Glutamatergic neuron (in vitro differentiated cells): Measurements from ENCODE around the gene EPN2. TPM values are rescaled to one million over a fixed set of nuclear protein-coding genes. Genes with fewer than 3 reads are reported as not detected.

Experiments used
- DNase-seq: peaks from one replicate; pipeline ENCODE4 v3.0.0; 2022
- H3K27ac Mint-ChIP-seq: one replicate; pipeline ENCODE4 v1.8.0; 2020; ENCODE audit warnings: mild to moderate bottlenecking, mixed read lengths, inconsistent platforms; ENCODE audit not compliant: unreplicated experiment
- H3K27me3 Mint-ChIP-seq: one replicate; pipeline ENCODE4 v1.8.0; 2020; ENCODE audit warnings: mild to moderate bottlenecking, moderate library complexity, mixed read lengths, inconsistent platforms; ENCODE audit not compliant: unreplicated experiment
- H3K36me3 Mint-ChIP-seq: one replicate; pipeline ENCODE4 v1.8.0; 2020; ENCODE audit warnings: mild to moderate bottlenecking, mixed read lengths, inconsistent platforms; ENCODE audit not compliant: unreplicated experiment
- H3K4me1 Mint-ChIP-seq: one replicate; pipeline ENCODE4 v1.8.0; 2020; ENCODE audit warnings: mild to moderate bottlenecking, low read depth, mixed read lengths, inconsistent platforms; ENCODE audit not compliant: unreplicated experiment
- H3K4me3 Mint-ChIP-seq: one replicate; pipeline ENCODE4 v1.8.0; 2020; ENCODE audit warnings: mild to moderate bottlenecking, mixed read lengths, inconsistent platforms; ENCODE audit not compliant: unreplicated experiment
- H3K9me3 Mint-ChIP-seq: one replicate; pipeline ENCODE4 v1.8.0; 2020; ENCODE audit warnings: mild to moderate bottlenecking, moderate library complexity, mixed read lengths, inconsistent platforms; ENCODE audit not compliant: unreplicated experiment
- total RNA-seq: library from RNA; stranded (reverse); fragmentation: NEBNext Ultra II Directional; extraction: Animal tissue kit (Norgen Biotek cat#: 25700); gene quantifications from one replicate; pipeline ENCODE4 v1.2.1, GENCODE V29; 2021; ENCODE audit not compliant: unreplicated experiment
- TF ChIP-seq, protein P1 (sequence below): fragments of 200-600 bp; sonication (generic); IDR thresholded peaks from one replicate; pipeline ENCODE4 v1.5.0; 2021; ENCODE audit not compliant: partially characterized antibody, unreplicated experiment

The EPN2 gene
- total RNA-seq, 1 donor from 2014 or later: 45.2 TPM

DNA sequence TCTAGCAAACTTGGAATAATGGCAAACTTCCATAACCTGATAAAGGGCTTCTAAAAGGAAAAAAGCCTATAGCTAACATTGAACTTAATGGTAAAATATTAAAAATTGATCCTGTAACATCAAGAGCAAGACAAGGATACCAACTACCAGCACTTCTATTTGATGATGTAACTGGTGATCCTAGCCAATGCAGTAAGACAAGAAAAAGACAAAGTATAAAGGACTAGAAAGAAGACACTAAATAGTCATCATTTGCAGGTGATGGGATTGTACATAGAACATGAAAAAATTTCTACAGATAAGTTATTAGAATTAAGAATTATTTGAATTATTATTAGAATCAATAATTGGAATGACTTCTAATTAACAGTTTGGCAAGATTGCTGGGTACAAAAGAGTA, 88.4 kb downstream of the EPN2 start:
- Mint-ChIP-seq H3K27ac (no peak overlapping the region), H3K36me3 (peaks cover 28% of the 10 kb centered on the region), H3K4me3 (no peak overlapping the region), H3K9me3 (peaks cover 2% of the 10 kb centered on the region), H3K4me1 (no peaks in the 10 kb centered on the region), H3K27me3 (peaks cover 9% of the 10 kb centered on the region)
- TF ChIP-seq, protein P1, sequence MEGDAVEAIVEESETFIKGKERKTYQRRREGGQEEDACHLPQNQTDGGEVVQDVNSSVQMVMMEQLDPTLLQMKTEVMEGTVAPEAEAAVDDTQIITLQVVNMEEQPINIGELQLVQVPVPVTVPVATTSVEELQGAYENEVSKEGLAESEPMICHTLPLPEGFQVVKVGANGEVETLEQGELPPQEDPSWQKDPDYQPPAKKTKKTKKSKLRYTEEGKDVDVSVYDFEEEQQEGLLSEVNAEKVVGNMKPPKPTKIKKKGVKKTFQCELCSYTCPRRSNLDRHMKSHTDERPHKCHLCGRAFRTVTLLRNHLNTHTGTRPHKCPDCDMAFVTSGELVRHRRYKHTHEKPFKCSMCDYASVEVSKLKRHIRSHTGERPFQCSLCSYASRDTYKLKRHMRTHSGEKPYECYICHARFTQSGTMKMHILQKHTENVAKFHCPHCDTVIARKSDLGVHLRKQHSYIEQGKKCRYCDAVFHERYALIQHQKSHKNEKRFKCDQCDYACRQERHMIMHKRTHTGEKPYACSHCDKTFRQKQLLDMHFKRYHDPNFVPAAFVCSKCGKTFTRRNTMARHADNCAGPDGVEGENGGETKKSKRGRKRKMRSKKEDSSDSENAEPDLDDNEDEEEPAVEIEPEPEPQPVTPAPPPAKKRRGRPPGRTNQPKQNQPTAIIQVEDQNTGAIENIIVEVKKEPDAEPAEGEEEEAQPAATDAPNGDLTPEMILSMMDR: no peak
- DNase-seq: no peak

DNA sequence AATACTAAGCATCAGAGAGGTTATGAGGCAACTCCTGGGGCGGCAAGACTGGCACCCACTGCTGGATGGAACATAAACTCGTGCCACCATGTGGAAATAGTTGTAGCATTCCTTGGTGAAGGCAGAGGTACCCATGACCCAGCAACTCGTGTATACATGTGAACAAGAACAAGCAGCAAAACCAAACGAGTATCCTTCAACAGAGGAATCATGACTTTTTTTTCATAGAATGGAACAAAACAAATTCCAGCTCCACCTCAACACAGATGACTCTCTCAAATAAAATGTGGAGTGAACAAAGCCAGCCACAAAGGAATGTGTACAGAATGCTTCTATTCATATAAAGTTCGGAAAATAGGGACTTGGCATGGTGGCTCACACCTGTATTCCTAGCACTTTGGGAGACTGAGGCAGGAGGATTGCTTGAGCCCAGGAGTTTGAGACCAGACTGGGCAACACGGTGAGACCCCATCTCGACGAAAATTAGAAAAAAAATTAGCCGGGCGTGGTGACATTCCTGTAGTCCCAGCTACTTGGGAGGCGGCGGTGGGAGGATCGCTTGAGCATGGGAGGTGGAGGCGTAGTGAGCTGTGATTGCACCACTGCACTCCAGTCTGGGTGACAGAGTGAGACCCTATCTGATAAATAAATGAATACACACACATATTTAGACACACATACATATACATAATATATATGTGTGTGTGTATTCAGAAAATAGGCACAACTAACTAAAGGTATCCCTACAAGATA, 90.0 kb downstream of the EPN2 start:
- TF ChIP-seq, protein P1: no peak
- H3K4me1 Mint-ChIP-seq: no peaks in the 10 kb centered on the region
- H3K9me3 Mint-ChIP-seq: no peaks in the 10 kb centered on the region
- no peak overlapping the region for H3K4me3 Mint-ChIP-seq
- no peak overlapping the region for H3K27ac Mint-ChIP-seq
- peaks cover 28% of the 10 kb centered on the region for H3K36me3 Mint-ChIP-seq
- H3K27me3 Mint-ChIP-seq: peaks cover 6% of the 10 kb centered on the region
- no peak for DNase-seq

DNA sequence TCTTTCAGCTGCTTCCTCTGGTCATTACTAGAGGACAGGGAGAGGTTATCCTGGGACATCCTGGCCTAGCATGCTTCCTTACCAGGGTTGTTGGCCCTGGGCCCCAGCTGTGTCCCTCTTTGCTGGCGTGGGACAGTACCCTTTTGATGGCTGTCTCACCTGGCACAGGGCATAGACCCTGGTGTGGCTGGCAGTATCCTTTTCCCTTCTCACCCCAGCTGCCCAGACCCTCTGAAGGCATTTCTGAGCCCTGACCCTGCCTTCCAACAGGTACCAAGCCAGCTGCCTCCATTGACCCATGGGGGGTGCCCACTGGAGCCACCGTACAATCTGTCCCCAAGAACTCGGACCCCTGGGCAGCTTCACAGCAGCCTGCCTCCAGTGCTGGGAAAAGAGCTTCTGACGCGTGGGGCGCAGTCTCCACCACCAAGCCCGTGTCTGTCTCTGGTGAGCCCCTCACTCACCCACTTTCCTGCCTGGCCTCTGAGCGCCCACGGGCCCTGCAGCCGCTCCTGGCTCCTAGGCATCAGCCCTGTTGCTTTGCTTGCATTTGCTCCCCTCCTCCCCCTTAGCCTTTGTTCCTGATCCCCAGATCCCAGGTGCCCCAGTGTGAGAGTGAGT, 91.4 kb downstream of the EPN2 start:
- Mint-ChIP-seq H3K4me3 (no peak overlapping the region), H3K4me1 (peaks cover 2% of the 10 kb centered on the region), H3K36me3 (peaks cover 28% of the 10 kb centered on the region), H3K27ac (no peak overlapping the region), H3K9me3 (no peaks in the 10 kb centered on the region), H3K27me3 (peaks cover 6% of the 10 kb centered on the region)
- DNase-seq: no peak
- TF ChIP-seq, protein P1: no peak

DNA sequence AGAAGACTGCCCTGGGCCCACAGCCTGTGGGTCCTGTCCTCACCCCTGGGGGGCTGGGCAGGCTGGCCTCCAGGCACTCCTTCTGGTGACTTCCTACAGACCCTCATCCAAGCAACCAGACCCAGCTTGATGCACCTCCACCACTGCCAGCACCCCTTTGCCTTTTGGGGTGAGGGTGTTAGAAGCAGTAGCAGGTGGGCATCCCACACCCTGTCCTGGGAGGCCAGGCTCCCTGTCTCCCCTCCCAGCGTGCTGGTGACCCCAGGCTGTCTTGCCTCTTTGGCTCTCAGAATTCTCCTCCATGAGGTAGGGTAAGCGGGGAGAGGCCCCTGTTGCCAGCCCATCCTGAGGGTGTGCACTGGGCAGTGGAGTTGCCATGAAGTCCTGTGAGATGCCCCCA, 92.0 kb downstream of the EPN2 start:
- no peak for DNase-seq
- no peaks in the 10 kb centered on the region for H3K9me3 Mint-ChIP-seq
- no peak overlapping the region for H3K4me3 Mint-ChIP-seq
- H3K4me1 Mint-ChIP-seq: peaks cover 2% of the 10 kb centered on the region
- H3K27ac Mint-ChIP-seq: no peak overlapping the region
- peaks cover 6% of the 10 kb centered on the region for H3K27me3 Mint-ChIP-seq
- peaks cover 28% of the 10 kb centered on the region for H3K36me3 Mint-ChIP-seq
- TF ChIP-seq, protein P1: no peak

DNA sequence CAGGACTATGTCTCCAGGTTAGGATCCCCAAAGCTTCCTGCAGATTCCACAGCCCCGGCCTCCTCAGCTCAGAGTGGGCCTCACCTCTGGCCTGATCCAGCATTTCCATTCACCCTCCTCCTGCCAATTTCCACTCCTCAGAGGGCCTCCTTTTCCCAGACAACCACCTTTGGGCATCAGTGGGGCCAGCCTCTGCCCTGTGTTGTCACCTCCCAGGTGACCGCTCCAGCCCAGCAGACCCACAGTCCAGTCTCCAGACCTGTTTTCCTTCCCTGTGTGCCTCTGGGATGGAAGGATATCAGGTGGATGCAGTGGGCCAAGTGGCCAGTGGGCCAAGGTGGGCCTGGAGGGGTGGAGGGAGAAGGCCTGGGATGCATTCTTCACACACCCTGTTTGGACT, 92.7 kb downstream of the EPN2 start:
- Mint-ChIP-seq H3K36me3 (peaks cover 23% of the 10 kb centered on the region), H3K9me3 (no peaks in the 10 kb centered on the region), H3K4me3 (no peak overlapping the region), H3K27me3 (peaks cover 6% of the 10 kb centered on the region), H3K4me1 (peaks cover 2% of the 10 kb centered on the region), H3K27ac (no peak overlapping the region)
- no peak for DNase-seq
- TF ChIP-seq, protein P1: no peak
